Neural crest cell (in vitro differentiated cells): Measurements from ENCODE around the gene CYP26A1. TPM values are rescaled to one million over a fixed set of nuclear protein-coding genes. Genes with fewer than 3 reads are reported as not detected.
"Not testable (repeated sequence)": the region's sequence is repeated elsewhere in the genome, so short reads cannot be mapped to it uniquely, and the experiment has no call there.

Experiments
- DNase-seq: peaks from one replicate; pipeline ENCODE4 v3.0.0; 2021; ENCODE audit warnings: low read depth, mixed read lengths, low spot score
- H3K27ac Mint-ChIP-seq: one replicate; pipeline ENCODE4 v1.8.0; 2021; ENCODE audit warnings: mild to moderate bottlenecking, mixed read lengths; ENCODE audit not compliant: unreplicated experiment
- H3K27me3 Mint-ChIP-seq: 2 replicates; pipeline ENCODE4 v1.8.0; 2021; ENCODE audit warnings: low read depth, mild to moderate bottlenecking, mixed read lengths
- H3K36me3 Mint-ChIP-seq: 2 replicates; pipeline ENCODE4 v1.8.0; 2021; ENCODE audit warnings: low read depth, mild to moderate bottlenecking, mixed read lengths
- H3K4me1 Mint-ChIP-seq: 2 replicates; pipeline ENCODE4 v1.8.0; 2021; ENCODE audit warnings: mixed read lengths
- H3K4me3 Mint-ChIP-seq: one replicate; pipeline ENCODE4 v1.8.0; 2021; ENCODE audit warnings: mild to moderate bottlenecking, mixed read lengths
- H3K9me3 Mint-ChIP-seq: 2 replicates; pipeline ENCODE4 v1.8.0; 2021; ENCODE audit warnings: mixed read lengths
- total RNA-seq: library from RNA; stranded (reverse); gene quantifications from 2 replicates; pipeline ENCODE4 v1.2.1, GENCODE V29; 2021
- TF ChIP-seq, protein P1 (sequence below): fragments of 200-600 bp; sonication (generic); conservative IDR thresholded peaks from 2 replicates; pipeline ENCODE4 v1.5.0; 2021; ENCODE audit warnings: antibody characterized with exemption, mild to moderate bottlenecking

CYP26A1 gene
- total RNA-seq, 1 donor from 2014 or later, result 0.23 TPM

DNA sequence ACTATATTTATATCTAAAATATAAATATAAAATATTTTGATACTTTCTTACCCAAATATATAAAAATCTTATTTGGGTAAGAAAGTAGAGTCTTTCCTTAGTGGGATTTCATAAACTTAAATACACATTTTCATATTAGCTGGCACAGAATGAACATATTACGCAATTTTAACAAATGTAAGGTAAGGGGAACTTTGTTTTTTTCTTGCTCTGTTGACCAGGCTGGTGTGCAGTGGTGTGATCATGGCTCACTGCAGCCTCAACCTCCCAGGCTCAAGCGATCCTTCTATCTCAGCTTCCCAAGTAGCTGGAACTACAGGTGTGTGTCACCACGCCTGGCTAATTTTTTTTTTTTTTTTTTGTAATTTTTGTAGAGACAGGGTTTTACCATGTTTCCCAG lies 18.3 kb downstream of the CYP26A1 start:
- Mint-ChIP-seq H3K36me3 (no peaks in the 10 kb centered on the region), H3K4me1 (no peaks in the 10 kb centered on the region), H3K27ac (no peak overlapping the region)

DNA sequence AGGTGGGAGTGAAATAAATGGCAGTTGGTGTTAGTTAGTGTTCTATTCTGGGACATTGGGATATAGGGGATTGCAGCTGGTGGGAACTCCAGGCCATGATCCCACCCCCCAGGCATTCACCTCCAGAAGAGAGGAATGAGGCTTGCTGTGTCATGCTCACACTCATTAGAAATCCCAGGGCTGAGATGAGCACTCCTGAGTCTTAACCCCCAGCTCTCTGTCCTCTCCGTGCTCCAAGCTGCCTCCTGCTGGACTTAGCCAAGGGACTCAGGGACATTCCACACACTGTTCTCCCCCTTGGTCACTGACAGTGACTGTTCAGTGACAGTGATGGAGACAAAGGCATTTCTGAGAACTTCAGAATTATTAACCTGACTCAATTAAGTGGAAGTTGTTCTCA lies 21.5 kb downstream of the CYP26A1 start:
- Mint-ChIP-seq H3K27ac (no peak overlapping the region), H3K27me3 (no peaks in the 10 kb centered on the region), H3K36me3 (no peaks in the 10 kb centered on the region), H3K9me3 (peaks cover 2% of the 10 kb centered on the region), H3K4me1 (no peaks in the 10 kb centered on the region), H3K4me3 (no peak overlapping the region)
- DNase-seq, result no peak
- TF ChIP-seq, protein P1, sequence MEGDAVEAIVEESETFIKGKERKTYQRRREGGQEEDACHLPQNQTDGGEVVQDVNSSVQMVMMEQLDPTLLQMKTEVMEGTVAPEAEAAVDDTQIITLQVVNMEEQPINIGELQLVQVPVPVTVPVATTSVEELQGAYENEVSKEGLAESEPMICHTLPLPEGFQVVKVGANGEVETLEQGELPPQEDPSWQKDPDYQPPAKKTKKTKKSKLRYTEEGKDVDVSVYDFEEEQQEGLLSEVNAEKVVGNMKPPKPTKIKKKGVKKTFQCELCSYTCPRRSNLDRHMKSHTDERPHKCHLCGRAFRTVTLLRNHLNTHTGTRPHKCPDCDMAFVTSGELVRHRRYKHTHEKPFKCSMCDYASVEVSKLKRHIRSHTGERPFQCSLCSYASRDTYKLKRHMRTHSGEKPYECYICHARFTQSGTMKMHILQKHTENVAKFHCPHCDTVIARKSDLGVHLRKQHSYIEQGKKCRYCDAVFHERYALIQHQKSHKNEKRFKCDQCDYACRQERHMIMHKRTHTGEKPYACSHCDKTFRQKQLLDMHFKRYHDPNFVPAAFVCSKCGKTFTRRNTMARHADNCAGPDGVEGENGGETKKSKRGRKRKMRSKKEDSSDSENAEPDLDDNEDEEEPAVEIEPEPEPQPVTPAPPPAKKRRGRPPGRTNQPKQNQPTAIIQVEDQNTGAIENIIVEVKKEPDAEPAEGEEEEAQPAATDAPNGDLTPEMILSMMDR, result no peak

More for the DNA sequence above, 18.3 kb downstream of the CYP26A1 start:
- Mint-ChIP-seq H3K27me3 (peaks cover 3% of the 10 kb centered on the region), H3K9me3 (no peaks in the 10 kb centered on the region), H3K4me3 (no peak overlapping the region)
- TF ChIP-seq, protein P1, result no peak
- no peak for DNase-seq

DNA sequence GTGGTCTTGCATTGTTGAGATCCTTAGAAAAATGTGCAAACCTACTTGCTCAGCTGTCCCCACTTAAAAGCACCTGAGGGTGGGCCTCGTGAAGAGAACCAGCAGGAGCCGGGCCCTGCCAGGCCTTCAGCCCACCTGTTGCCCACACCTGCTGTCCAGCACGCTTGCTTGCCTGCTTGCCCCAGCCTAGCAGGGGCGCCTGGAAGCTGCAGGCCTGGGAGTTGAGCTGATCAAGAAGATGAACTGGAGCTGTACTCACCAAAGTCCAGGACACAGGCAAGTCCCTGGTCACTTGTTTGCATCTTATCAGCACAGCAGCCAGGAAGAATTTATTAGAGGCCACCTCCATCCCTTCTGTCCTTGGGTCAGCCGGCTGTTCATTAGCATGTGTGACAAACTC lies 23.2 kb downstream of the CYP26A1 start:
- H3K27ac Mint-ChIP-seq, result no peak overlapping the region
- no peak for DNase-seq
- TF ChIP-seq, protein P1, result no peak
- H3K4me3 Mint-ChIP-seq, result no peak overlapping the region
- H3K4me1 Mint-ChIP-seq, result no peaks in the 10 kb centered on the region
- peaks cover 4% of the 10 kb centered on the region for H3K9me3 Mint-ChIP-seq
- H3K27me3 Mint-ChIP-seq, result no peaks in the 10 kb centered on the region
- no peaks in the 10 kb centered on the region for H3K36me3 Mint-ChIP-seq

DNA sequence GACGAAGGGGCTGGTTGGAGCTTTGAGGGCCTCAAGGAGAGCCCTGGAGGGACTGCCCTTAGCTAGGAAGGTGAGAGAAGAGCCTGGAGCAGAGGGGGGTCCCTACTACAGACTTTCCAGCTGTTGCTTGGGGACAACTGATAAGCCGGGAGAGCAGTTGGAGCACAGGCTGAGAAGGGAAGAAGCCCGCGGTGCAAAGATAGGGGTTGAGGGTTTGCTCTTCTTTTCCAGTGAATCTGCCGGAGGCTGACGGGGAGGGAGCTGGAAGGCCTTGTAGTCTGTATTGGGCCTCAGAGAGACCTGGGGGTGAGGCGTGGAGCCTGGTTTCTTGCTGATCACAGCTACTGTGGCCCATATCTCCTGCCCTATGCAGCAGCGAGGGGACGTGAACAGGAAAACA lies 23.7 kb downstream of the CYP26A1 start:
- Mint-ChIP-seq H3K9me3 (peaks cover 5% of the 10 kb centered on the region), H3K4me3 (no peak overlapping the region), H3K27ac (no peak overlapping the region), H3K27me3 (no peaks in the 10 kb centered on the region), H3K36me3 (no peaks in the 10 kb centered on the region), H3K4me1 (no peaks in the 10 kb centered on the region)
- TF ChIP-seq, protein P1, result no peak
- no peak for DNase-seq

DNA sequence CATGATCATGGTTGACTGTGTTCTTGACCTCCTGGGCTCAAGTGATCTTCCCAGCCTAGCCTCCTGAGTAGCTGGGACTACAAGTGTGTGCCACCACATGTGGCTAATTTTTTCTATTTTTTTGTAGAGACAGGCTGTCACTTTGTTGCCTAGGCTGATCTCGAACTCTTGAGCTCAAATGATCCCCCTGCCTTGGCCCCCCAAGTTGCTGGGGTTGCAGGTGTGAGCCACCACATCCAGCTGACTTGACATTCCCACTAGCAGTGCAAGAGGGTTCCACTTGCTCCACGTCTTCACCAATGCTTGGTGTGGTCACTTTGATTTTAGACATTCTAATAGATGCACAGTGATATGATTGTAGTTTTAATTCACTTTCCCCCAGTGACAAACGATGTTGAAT lies 25.1 kb downstream of the CYP26A1 start:
- no peak for DNase-seq
- Mint-ChIP-seq H3K27me3 (no peaks in the 10 kb centered on the region), H3K27ac (no peak overlapping the region), H3K36me3 (no peaks in the 10 kb centered on the region), H3K4me1 (no peaks in the 10 kb centered on the region), H3K4me3 (no peak overlapping the region), H3K9me3 (peaks cover 5% of the 10 kb centered on the region)
- TF ChIP-seq, protein P1, result no peak

DNA sequence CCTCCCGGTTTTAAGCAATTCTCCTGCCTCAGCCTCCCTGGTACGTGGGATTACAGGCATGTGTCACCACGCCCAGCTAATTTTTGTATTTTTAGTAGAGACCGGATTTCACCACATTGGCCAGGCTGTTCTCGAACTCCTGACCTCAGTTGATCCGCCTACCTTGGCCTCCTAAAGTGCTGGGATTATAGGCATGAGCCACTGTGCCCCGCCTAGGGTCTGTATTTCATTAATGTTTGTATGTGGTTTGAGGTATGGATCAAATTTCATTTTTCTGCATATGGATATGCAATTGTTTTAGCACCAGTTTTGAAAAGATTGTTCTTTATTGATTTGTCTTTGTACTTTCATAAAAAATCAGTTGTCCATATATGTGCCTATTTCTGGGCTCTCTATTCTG lies 26.0 kb downstream of the CYP26A1 start:
- Mint-ChIP-seq H3K4me3 (no peak overlapping the region), H3K36me3 (no peaks in the 10 kb centered on the region), H3K27me3 (no peaks in the 10 kb centered on the region), H3K9me3 (peaks cover 5% of the 10 kb centered on the region), H3K27ac (no peak overlapping the region), H3K4me1 (no peaks in the 10 kb centered on the region)
- DNase-seq, result no peak
- TF ChIP-seq, protein P1, result no peak

DNA sequence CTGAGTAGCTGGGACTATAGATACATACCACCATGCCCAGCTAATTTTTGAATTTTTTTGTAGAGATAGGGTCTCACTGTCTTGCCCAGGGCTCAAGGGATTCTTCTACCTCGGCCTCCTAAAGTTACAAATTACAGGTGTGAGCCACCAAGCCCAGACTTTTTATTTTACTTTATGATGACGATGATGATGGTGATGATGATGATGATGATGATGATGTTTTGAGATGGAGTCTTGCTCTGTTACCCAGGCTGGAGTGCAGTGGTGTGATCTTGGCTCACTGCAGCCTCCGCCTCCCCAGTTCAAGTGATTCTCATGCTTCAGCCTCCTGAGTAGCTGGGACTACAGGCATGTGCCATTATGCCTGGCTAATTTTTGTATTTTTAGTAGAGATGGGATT lies 27.5 kb downstream of the CYP26A1 start:
- not testable (repeated sequence) for H3K4me1 Mint-ChIP-seq, H3K4me3 Mint-ChIP-seq, H3K9me3 Mint-ChIP-seq, DNase-seq, H3K27me3 Mint-ChIP-seq, H3K27ac Mint-ChIP-seq, H3K36me3 Mint-ChIP-seq
